ENCODE measurements around the gene C17orf107.

Gene C17orf107

GRCh38 chr17:4893721-4894560 lies 5.4 kb upstream of the C17orf107 start:
- Histone ChIP-seq H3K27ac (replicated peaks) (no peak overlapping the region), H3K27me3 (ENCODE audit: insufficient read depth, poor library complexity, severe bottlenecking) (no peaks in the 10 kb centered on the region), H3K4me3 (replicated peaks; ENCODE audit: insufficient read depth, low read length) (no peak overlapping the region)
- no peak for DNase-seq (ENCODE audit: low read depth in 1 of 2, low spot score in 1 of 2)
- TF ChIP-seq GABPA (IDR thresholded peaks at IDR 0.05; ENCODE audit: low read depth) (no peak), CTCF (IDR thresholded peaks at IDR 0.05; ENCODE audit: insufficient read depth, low read length) (no peak), REST (IDR thresholded peaks at IDR 0.05; ENCODE audit: insufficient replicate concordance, low read depth) (no peak), POLR2AphosphoS5 (IDR thresholded peaks at IDR 0.05; ENCODE audit: low read depth) (no peak), SPI1 (IDR thresholded peaks at IDR 0.05; ENCODE audit: borderline replicate concordance, low read depth) (no peak)

- H3K27me3 ChIP-seq (ENCODE audit: insufficient read depth, poor library complexity, severe bottlenecking), result peaks cover 4% of the 10 kb centered on the region
- no peak overlapping the region for H3K4me3 ChIP-seq (replicated peaks; ENCODE audit: insufficient read depth, low read length)
- TF ChIP-seq SPI1 (IDR thresholded peaks at IDR 0.05; ENCODE audit: borderline replicate concordance, low read depth) (no peak), GABPA (IDR thresholded peaks at IDR 0.05; ENCODE audit: low read depth) (no peak), CTCF (IDR thresholded peaks at IDR 0.05; ENCODE audit: insufficient read depth, low read length) (no peak), REST (IDR thresholded peaks at IDR 0.05; ENCODE audit: insufficient replicate concordance, low read depth) (no peak), POLR2AphosphoS5 (IDR thresholded peaks at IDR 0.05; ENCODE audit: low read depth) (no peak)
- no peak for DNase-seq (ENCODE audit: low read depth in 1 of 2, low spot score in 1 of 2)
- no peak overlapping the region for H3K27ac ChIP-seq (replicated peaks)
These were observed 4.2 kb upstream of the C17orf107 start for GRCh38 chr17:4895121-4895520.

- TF ChIP-seq GABPA (IDR thresholded peaks at IDR 0.05; ENCODE audit: low read depth) (no peak), POLR2AphosphoS5 (IDR thresholded peaks at IDR 0.05; ENCODE audit: low read depth) (no peak), CTCF (IDR thresholded peaks at IDR 0.05; ENCODE audit: insufficient read depth, low read length) (no peak), SPI1 (IDR thresholded peaks at IDR 0.05; ENCODE audit: borderline replicate concordance, low read depth) (no peak), REST (IDR thresholded peaks at IDR 0.05; ENCODE audit: insufficient replicate concordance, low read depth) (no peak)
- H3K27ac ChIP-seq (replicated peaks), result no peak overlapping the region
- no peak for DNase-seq (ENCODE audit: low read depth in 1 of 2, low spot score in 1 of 2)
These were observed 3.5 kb upstream of the C17orf107 start for GRCh38 chr17:4895657-4896331.

More at GRCh38 chr17:4895657-4896331, 3.5 kb upstream of the C17orf107 start:
- H3K27me3 ChIP-seq (ENCODE audit: insufficient read depth, poor library complexity, severe bottlenecking), result peaks cover 7% of the 10 kb centered on the region
- H3K4me3 ChIP-seq (replicated peaks; ENCODE audit: insufficient read depth, low read length), result no peak overlapping the region

All from HL-60 (cell line).